ENCODE data around the gene TCF19. TPM values are rescaled to one million over a fixed set of nuclear protein-coding genes. Genes with fewer than 3 reads are reported as not detected.
"Not testable (repeated sequence)": the region's sequence is repeated elsewhere in the genome, so short reads cannot be mapped to it uniquely, and the experiment has no call there.

The TCF19 gene
- total RNA-seq, 4 donors from 2014 or later = 14.8 to 24.3 (median 23.8) TPM

DNA sequence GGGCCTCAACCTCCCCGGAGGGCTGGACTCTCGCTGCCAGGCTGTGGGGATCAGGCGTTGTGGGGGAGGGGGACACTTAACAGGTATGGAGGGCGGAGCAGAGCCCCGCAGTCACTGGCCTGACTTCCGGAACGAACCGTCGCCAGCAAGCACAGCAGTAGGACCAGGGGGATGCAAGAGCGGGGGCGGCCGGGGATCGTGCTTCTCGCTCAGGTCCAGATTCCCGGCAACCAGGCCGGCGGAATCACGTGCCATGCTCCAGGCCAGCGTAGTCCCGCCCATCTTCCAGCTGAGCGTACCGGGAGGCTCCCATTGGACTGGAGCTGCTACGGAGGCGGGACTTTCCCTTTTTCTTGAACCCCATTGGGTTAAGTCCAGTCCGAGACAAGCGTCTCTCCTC, 22.1 kb downstream of the TCF19 start:
- H3K27me3 ChIP-seq = no peaks in the 10 kb centered on the region
- H3K9me3 ChIP-seq = no peaks in the 10 kb centered on the region
- DNase-seq (ENCODE audit: low spot score in 2 of 2) = peak in 1 of 2 donors; percentile 90
- peak overlapping the region; percentile 23 for H3K4me3 ChIP-seq
- TF ChIP-seq POLR2A (IDR thresholded peaks at IDR 0.05) = no peak
- TF ChIP-seq EP300 (IDR thresholded peaks at IDR 0.05) = no peak
- TF ChIP-seq POLR2AphosphoS5 (IDR thresholded peaks at IDR 0.05) = no peak
- TF ChIP-seq, protein P1, sequence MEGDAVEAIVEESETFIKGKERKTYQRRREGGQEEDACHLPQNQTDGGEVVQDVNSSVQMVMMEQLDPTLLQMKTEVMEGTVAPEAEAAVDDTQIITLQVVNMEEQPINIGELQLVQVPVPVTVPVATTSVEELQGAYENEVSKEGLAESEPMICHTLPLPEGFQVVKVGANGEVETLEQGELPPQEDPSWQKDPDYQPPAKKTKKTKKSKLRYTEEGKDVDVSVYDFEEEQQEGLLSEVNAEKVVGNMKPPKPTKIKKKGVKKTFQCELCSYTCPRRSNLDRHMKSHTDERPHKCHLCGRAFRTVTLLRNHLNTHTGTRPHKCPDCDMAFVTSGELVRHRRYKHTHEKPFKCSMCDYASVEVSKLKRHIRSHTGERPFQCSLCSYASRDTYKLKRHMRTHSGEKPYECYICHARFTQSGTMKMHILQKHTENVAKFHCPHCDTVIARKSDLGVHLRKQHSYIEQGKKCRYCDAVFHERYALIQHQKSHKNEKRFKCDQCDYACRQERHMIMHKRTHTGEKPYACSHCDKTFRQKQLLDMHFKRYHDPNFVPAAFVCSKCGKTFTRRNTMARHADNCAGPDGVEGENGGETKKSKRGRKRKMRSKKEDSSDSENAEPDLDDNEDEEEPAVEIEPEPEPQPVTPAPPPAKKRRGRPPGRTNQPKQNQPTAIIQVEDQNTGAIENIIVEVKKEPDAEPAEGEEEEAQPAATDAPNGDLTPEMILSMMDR (IDR thresholded peaks at IDR 0.05) = no peak
- H3K27ac ChIP-seq = no peak overlapping the region
- WGBS = 88% methylated on average over 24 of the region's 26 CpGs
- peaks cover under 1% of the 10 kb centered on the region for H3K36me3 ChIP-seq
- peaks cover 11% of the 10 kb centered on the region for H3K4me1 ChIP-seq

DNA sequence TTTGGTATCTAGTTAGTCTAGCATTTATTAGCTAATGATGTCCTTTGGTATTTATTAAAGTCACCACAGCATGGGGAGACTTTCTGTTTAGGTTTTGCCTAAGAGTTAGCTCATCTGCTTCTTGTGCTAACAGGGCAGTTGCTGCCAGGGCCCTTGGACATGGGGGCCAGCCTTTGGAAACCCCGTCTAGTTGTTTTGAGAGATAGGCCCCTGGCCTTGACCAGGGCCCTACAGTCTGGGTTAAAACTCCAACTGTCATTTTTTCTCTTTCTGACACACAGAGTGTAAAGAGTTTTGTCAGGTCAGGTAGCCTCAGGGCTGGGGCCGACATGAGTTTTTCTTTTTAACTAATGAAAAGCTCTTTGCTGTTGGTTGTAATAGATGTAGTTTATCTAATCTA, 24.9 kb downstream of the TCF19 start:
- not testable (repeated sequence) for DNase-seq (ENCODE audit: low spot score in 2 of 2); H3K9me3 ChIP-seq; H3K27ac ChIP-seq; H3K36me3 ChIP-seq; H3K27me3 ChIP-seq; H3K4me3 ChIP-seq
- WGBS = 70% methylated on average over 2 of the region's 2 CpGs
- H3K4me1 ChIP-seq = peaks cover 16% of the 10 kb centered on the region

DNA sequence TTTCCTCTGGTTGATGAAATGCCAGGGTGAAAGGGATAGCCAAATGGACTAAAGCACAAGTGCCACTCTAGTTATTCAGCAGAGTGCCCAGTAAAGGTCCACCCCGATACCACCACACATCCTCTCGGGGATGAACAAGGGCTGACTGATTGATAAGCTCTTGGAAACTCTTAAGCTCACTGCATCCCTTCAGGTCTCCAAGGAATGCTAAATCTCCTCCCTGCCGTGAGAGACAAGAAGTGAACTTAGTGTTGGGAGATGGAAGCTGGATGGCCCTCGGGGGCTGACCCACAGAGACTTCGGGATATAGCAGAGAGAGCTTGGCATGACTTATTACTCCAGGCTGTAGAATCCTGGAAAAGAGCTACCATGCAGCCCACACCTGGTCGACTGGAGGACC, 25.5 kb downstream of the TCF19 start:
- H3K4me3 ChIP-seq; DNase-seq (ENCODE audit: low spot score in 2 of 2); H3K9me3 ChIP-seq; H3K36me3 ChIP-seq; H3K27me3 ChIP-seq; H3K27ac ChIP-seq: not testable (repeated sequence)
- 66% methylated on average over 6 of the region's 6 CpGs for WGBS
- peaks cover 12% of the 10 kb centered on the region for H3K4me1 ChIP-seq

DNA sequence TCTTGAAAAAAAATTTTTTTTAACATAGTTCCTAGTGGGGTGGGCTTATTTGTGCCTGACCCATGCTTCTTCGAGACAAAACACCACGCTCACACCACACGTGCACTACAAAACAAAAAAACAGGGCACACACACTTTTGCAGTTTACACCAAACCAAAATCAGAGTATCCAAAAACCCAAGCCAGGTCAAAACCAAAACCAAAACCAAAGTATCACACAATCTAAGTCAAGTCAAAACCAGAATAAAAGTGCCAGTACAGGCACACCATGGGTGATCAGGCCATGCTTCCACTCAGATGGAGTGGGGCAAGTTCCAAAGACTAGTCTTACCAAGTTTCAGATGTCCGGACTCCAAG, 27.3 kb downstream of the TCF19 start:
- not testable (repeated sequence) for H3K27me3 ChIP-seq; DNase-seq (ENCODE audit: low spot score in 2 of 2); H3K9me3 ChIP-seq; H3K36me3 ChIP-seq
- H3K4me3 ChIP-seq = peak overlapping the region; percentile 17
- H3K27ac ChIP-seq = peak overlapping the region; percentile 86
- 40% methylated on average over 4 of the region's 4 CpGs for WGBS
- peaks cover 12% of the 10 kb centered on the region for H3K4me1 ChIP-seq

DNA sequence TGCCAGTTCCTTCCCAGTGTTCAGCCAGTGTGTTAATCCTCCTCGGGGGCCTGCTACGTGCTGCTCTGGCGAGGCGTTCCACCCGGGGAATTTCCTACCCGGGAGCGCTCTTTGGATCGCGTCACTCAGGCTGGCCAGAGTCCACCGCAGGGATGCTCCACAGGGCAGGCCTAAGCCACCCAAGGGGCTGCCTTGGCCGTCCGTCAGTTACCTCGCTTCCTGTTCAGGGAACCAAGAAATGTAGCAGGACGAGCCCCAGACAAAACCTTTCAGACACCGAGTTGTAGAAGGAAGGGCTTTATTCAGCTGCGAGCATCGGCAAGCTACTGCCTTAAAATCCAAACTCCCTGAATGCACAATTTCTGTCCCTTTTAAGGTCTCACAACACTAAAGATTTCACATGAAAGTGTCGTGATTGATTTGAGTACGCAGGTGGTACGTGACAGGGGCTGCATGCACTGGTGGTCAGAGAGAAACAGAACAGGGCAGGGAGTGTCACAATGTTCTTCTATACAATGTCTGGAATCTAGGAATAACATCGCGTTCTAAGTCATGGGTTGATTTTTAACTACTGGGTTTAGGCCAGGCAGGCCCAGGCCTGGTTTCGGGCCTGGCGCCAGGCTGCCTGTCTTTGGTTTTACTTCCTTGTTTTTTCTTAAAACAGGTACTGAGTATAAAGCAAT, 27.8 kb downstream of the TCF19 start:
- peak overlapping the region; percentile 17 for H3K4me3 ChIP-seq
- H3K27ac ChIP-seq = peak overlapping the region; percentile 86
- no peaks in the 10 kb centered on the region for H3K9me3 ChIP-seq
- DNase-seq (ENCODE audit: low spot score in 2 of 2) = peak in 1 of 2 donors; percentile 88
- no peaks in the 10 kb centered on the region for H3K36me3 ChIP-seq
- no peak for TF ChIP-seq POLR2AphosphoS5 (IDR thresholded peaks at IDR 0.05)
- TF ChIP-seq POLR2A (IDR thresholded peaks at IDR 0.05) = no peak
- TF ChIP-seq EP300 (IDR thresholded peaks at IDR 0.05) = no peak
- TF ChIP-seq, protein P1 (IDR thresholded peaks at IDR 0.05) = no peak
- H3K27me3 ChIP-seq = no peaks in the 10 kb centered on the region
- peaks cover 12% of the 10 kb centered on the region for H3K4me1 ChIP-seq
- WGBS = 61% methylated on average over 18 of the region's 24 CpGs

DNA sequence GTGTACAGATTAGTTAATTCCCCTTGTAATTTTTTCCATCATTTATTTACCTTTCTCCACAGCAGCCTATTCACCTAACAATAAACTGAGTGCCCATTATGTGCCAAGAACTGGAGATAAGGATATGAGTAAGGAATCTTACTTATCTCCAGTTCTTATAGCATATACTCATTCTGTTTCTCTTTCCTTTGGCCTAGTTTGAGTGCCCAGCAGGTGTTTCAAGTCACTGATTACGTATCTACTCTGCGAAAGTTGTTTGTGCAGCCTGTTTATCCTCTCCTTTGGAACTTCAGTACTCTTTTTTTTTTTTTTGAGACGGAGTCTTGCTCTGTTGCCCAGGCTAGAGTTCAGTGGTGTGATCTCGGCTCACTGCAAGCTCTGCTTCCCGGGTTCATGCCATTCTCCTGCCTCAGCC, 29.4 kb downstream of the TCF19 start:
- Histone ChIP-seq H3K27ac (no peak overlapping the region), H3K36me3 (no peaks in the 10 kb centered on the region), H3K4me3 (no peak overlapping the region), H3K9me3 (no peaks in the 10 kb centered on the region), H3K27me3 (no peaks in the 10 kb centered on the region), H3K4me1 (peaks cover 12% of the 10 kb centered on the region)
- TF ChIP-seq EP300 (IDR thresholded peaks at IDR 0.05) (no peak), POLR2AphosphoS5 (IDR thresholded peaks at IDR 0.05) (no peak), POLR2A (IDR thresholded peaks at IDR 0.05) (no peak)
- TF ChIP-seq, protein P1 (IDR thresholded peaks at IDR 0.05) = no peak
- DNase-seq (ENCODE audit: low spot score in 2 of 2) = no peak
- WGBS = 62% methylated on average over 5 of the region's 5 CpGs

DNA sequence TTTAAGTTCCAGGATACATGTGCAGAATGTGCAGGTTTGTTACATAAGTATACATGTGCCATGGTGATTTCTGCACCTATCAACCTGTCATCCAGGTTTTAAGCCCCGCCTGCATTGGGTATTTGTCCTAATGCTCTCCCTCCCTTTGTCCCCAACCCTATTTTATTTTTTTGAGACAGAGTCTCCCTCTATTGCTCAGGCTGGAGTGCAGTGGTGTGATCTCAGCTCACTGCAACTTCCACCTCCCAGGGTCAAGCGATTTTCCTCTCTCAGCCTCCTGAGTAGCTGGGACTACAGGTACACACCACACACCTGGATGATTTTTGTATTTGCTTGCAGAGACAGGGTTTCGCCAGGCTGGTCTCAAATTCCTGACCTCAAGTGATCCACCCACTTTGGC, 30.8 kb downstream of the TCF19 start:
- not testable (repeated sequence) for H3K9me3 ChIP-seq; DNase-seq (ENCODE audit: low spot score in 2 of 2); H3K36me3 ChIP-seq; H3K4me3 ChIP-seq; H3K27ac ChIP-seq; H3K27me3 ChIP-seq
- WGBS = 94% methylated on average over 3 of the region's 3 CpGs
- H3K4me1 ChIP-seq = peaks cover 12% of the 10 kb centered on the region
